NCI-H524 treated with DMSO at 0.1 percent for 48 hours (cell line): ENCODE results near the gene MATCAP1.

Experiments used
- DNase-seq: peaks from one replicate; lab custom pipeline; 2025; lab: John Stamatoyannopoulos, UW

MATCAP1 gene

GRCh38 chr16:67170949-67171649, 12.7 kb downstream of the MATCAP1 start:
- no peak for DNase-seq

- DNase-seq, result peak; percentile 29
Measured at GRCh38 chr16:67170168-67170948, 13.4 kb downstream of the MATCAP1 start, which contains the start of gene NOL3. TSS of gene NOL3 (plus strand) at chr16:67170538.

- no peak for DNase-seq
Measured at GRCh38 chr16:67169642-67170167, 14.1 kb downstream of the MATCAP1 start.

- no peak for DNase-seq
Measured at GRCh38 chr16:67169011-67169451, 14.7 kb downstream of the MATCAP1 start.

DNA sequence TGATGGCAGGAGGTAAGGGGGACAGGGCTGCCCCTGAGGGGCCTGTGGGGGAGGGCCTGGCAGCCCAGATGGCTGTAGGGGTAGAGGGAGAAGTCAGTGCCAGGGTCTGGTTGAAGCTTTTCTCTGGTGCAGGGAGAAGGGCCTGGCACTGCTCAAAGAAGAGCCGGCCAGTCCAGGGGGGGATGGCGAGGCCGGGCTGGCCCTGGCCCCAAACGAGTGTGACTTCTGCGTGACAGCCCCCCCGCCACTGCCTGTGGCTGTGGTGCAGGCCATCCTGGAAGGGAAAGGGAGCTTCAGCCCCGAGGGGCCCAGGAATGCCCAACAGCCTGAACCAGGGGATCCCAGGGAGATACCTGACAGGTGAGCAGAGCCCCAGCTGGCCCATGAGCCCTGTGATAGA, 16.2 kb downstream of the MATCAP1 start:
- DNase-seq, result no peak

DNA sequence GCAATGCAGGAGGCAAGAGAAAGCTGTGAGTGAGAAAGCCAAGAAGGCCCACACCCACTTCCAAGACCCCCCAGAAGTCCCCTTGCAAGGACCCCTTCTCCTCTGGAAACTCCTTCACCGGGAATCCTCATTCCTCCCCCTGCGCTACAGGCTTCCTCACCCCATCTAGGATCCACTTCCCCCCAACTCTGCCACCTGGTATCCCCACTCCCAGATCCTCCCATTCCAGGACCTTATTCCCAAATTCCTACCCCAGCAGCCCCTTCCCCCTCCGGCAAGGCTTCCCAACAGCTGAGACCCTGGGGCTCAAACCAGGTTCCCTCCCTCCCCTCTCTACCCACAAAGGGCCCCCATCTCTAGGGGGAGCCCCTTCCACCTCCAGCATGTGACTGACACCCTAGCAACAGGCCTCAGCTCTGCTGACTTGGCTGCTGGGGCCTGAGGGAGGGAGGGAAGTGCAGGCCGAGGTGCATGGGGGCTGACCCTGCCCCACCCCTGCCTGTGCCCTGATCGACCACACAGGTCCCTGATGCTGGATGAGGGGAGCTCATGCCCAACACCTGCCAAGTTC, 17.1 kb downstream of the MATCAP1 start:
- DNase-seq, result no peak

DNA sequence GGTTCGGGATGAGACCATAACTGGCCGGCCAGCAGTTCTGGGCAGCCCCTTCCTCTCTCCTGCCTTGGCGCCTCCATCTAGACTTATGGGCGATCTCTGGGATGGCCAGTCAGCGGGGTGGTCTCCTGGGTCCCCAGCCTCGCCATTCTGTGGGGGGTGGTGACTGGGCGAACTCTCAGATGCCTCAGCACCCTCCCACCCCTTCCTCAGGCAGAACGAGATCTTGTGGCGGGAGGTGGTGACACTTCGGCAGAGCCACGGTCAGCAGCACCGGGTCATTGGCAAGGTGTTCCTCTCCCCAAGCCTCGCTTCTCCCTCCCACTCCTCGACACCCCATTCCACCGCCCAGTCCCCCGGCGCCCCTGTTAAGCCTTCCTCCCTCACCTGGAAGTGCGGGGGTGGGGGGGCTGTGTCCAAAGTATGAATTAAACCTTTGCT, 17.6 kb downstream of the MATCAP1 start:
- DNase-seq, result no peak

DNA sequence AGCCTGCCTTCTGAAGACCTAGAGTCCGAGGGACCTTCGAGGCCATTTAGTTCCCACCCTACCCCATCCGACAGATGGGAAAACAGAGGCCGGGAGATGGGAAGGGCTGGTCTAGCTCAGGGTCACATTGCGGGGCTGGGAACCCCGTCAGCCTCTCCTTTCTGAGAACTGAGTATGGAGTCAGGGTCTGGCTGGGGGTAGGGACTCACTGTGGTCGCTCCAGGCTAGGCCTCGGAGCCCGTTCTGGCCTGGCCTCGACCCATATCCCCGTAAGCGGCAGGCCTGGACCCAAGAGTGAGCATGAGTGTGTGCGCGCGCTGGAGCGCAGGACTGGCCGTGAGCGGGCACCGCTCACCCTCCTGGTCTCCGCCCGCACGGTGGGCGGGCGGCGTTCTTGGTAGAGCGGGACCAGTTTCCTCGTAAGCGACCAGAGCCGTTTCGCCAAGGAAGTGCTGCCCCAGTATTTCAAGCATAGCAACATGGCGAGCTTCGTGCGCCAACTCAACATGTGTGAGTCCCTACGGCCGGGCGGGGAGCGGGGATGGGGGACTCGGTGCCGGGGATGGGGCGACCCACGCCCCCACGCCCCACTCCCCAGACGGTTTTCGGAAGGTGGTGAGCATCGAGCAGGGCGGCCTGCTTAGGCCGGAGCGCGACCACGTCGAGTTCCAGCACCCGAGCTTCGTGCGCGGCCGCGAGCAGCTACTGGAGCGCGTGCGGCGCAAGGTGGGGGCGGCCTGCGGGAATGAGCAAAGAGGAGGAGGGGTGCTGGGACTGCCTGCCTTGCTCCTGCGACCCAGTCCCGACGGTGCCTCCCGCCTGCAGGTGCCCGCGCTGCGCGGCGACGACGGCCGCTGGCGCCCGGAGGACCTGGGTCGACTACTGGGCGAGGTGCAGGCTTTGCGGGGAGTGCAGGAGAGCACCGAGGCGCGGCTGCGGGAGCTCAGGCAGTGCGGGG, 18.4 kb downstream of the MATCAP1 start:
- DNase-seq, result no peak

GRCh38 chr16:67164599-67165061, 19.1 kb downstream of the MATCAP1 start, which contains the start of gene HSF4:
TSS of gene HSF4 (plus strand) at chr16:67164745. CDS start at chr16:67164812, 67 bp downstream.
- no peak for DNase-seq

DNA sequence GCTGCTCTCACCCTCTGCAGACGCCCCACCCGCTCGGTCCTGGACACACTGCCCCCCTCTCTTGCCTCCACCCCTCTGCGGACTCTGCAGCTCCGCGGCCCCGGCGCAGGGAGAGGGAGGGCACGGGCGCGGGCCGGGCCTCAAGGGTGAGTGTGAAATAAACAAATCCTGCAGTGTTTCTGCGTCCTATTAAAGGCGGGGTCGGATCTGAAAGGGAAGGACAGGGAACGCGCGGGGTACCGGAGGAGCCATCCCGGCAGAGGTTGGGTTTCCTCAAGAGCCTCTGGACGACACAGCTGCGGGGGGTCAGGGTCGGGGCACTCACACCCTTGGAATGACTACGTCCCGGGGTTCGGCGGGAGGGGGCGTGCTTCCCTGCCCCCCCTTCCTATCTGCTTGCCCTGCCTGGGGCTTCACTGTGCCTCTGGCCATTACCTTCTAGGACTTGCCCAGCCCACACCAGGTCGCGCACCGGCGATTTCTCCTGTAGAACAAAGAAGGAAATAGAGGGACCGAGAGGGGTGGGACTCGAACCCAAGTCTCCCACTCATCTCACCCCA, 19.7 kb downstream of the MATCAP1 start:
- no peak for DNase-seq

DNA sequence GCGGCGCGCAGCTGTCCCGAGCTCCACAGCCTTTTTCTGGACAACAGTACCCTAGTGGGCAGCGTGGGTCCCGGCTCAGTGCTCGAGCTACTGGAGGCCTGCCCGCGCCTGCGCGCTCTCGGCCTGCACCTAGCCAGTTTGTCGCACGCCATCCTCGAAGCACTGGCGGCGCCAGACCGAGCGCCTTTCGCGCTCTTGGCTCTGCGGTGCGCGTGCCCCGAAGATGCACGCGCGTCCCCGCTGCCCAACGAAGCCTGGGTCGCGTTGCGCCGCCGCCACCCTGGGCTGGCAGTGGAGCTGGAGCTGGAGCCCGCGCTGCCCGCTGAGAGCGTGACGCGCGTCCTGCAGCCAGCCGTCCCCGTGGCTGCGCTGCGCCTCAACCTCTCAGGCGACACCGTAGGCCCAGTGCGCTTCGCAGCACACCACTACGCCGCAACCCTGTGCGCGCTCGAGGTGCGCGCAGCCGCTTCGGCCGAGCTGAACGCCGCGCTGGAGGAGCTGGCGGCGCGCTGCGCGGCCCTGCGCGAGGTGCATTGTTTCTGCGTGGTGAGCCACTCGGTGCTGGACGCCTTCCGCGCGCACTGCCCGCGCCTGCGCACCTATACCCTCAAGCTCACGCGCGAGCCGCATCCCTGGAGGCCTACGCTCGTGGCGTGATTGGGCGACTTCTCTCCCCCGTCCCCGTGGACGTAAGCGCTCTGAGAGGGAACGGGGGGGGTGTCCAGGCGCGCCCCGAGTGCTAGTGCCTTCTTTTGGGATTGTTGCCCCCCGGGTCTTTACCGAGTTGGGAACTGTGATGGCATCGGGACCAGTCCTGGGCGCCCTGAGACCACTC, 20.4 kb downstream of the MATCAP1 start:
- peak; percentile 53 for DNase-seq

- no peak for DNase-seq
Measured at GRCh38 chr16:67162506-67163163, 21.1 kb downstream of the MATCAP1 start.

DNA sequence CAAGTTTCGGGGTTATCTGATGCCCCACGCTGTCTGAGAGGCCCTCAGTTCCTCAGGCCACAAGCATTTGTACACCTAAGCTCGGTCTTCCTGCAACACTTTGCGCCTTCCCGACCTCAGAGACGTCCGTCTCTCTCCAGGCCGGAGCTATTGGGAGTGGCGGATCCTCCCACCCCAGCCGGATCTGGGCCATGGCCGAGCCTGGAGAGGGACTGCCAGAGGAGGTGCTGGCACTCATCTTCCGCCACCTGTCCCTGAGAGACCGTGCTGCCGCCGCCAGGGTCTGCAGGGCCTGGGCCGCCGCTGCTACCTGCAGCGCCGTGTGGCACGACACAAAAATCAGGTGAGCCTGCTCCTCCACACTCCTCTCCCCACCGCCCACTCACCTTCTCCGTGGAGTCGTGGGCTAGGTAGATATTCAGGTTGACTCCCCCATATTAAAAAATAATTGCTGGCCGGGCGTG, 22.1 kb downstream of the MATCAP1 start:
- DNase-seq, result no peak

DNA sequence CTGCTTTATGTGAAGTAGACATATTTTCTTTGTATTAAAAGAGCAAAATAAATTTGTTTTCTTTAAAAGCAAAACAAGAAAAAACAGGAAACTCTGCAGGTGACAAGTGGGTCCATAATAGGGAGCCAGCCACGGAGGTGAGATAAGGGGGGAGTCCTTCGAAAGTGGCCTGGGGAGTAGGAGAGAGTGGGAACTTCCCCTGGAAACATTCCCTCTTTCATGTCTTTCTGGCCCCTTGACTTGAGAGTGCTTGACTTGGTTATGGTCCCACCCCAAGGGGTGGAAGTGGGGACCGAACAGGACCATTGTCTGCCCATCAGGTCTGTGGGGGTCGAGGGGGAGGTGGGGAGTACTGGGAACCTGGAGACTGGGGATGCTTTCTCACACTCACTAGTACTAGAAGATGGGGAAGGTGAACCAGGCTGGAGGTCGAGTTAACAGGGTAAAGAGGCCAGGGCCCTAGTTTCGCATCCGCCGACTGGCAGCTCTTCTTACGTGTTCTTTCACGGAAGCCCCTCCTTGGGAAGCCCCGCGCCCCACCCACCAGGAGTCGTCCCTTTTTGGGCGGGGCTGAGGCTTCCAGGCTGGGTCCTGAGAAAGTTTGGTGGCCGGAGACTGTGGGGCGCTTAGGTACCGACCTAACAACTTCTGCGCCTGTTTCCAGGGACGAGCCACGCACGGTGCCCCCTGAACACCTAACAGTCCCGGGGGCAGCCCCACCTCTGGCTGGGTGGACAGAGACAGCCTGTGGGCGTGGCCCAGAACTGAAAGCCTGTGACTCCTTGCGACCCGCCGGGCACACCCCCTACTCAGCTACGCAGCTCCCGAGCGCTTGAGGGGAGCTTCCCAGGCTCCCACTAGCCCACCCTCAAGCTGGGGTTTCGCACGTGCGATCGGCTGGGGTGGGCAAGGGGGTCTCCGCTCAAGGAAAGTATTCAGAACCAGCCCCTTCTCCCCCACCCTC, 24.8 kb downstream of the MATCAP1 start:
- no peak for DNase-seq

DNA sequence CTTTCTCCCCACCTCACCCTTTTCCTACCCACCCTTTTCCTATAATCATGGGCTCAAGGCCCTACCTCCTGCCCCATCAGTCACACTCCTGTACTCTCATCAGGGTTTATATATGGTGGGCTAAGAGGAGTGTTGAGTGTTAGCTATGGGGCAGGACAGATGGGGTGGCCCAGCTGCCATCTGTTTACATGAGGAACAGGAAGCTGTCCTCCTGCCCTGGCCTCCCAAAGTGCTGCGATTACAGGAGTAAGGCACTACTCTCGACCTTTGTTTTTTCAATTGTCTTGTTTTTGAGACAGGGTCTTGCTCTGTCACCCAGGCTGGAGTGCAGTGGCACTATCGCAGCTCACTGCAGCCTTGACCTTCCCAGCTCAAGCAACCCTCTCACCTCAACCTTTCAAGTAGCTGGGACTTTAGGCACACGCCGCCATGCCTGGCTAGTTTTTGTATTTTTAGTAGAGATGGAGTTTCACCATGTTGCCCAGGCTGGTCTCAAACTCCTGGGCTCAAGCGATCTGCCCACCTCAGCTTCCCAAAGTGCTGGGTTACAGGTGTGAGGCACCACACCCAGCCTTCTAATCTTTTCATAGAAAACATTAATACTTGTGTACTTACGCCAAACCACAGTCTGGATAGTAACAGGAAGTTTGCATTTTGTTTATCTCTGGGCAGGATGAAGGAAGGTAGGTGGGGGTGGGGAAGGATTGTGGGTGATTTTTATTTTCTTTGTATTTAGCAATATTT, 25.7 kb downstream of the MATCAP1 start:
- DNase-seq, result peak; percentile 89

GRCh38 chr16:67157106-67157748, 26.5 kb downstream of the MATCAP1 start:
- no peak for DNase-seq
